ENCODE measurements around the gene HECTD1.
"Not testable (repeated sequence)": the region's sequence is repeated elsewhere in the genome, so short reads cannot be mapped to it uniquely, and the experiment has no call there.

HECTD1 gene

DNA sequence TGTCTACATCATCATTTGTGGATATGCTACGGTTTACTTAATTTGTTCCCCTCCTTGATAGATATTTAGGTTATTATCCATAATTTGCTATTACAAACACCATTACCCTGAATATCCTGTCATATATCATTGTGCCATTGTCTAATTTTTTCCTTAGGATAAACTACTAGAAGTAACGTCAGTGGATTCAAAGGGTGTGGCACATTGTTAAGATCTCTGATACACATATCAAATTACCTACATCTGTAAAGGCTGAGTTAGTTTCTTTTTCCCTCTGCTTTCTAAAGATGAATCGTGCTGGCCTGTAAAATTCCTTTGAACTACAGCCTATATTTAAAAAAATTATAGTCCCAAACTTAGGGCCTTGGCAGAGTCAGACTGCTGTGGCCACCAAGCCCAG lies 127.5 kb downstream of the HECTD1 start:
- DNase-seq (ENCODE audit: extremely low read depth, low read depth), result peak; percentile 21
- H3K4me3 ChIP-seq (replicated peaks; ENCODE audit: low read depth, low read length), result no peak overlapping the region
- TF ChIP-seq, protein P1, sequence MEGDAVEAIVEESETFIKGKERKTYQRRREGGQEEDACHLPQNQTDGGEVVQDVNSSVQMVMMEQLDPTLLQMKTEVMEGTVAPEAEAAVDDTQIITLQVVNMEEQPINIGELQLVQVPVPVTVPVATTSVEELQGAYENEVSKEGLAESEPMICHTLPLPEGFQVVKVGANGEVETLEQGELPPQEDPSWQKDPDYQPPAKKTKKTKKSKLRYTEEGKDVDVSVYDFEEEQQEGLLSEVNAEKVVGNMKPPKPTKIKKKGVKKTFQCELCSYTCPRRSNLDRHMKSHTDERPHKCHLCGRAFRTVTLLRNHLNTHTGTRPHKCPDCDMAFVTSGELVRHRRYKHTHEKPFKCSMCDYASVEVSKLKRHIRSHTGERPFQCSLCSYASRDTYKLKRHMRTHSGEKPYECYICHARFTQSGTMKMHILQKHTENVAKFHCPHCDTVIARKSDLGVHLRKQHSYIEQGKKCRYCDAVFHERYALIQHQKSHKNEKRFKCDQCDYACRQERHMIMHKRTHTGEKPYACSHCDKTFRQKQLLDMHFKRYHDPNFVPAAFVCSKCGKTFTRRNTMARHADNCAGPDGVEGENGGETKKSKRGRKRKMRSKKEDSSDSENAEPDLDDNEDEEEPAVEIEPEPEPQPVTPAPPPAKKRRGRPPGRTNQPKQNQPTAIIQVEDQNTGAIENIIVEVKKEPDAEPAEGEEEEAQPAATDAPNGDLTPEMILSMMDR (IDR thresholded peaks at IDR 0.05; ENCODE audit: low read depth, low read length, missing control alignments), result no peak

DNA sequence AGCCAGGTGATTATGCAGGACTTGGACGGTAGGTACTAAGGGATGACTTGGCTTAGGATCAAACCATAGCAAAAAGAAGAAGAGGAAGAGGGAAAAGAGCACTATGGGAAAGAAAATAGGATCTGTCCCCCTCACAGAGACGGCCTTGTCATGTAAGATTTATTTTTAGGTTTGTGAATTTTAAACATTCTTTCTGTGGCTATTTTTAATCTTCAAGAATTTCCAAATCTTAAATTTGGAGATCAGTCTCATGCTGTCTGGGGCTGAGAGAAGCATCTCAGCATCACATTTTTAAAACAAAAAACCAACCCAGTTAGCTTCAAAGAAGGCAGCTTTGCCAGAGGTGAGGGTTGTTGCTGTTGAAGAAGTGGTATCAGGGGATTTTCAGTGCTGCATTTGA lies 128.8 kb downstream of the HECTD1 start:
- H3K4me3 ChIP-seq (replicated peaks; ENCODE audit: low read depth, low read length), result no peak overlapping the region
- TF ChIP-seq, protein P1 (IDR thresholded peaks at IDR 0.05; ENCODE audit: low read depth, low read length, missing control alignments), result no peak
- DNase-seq (ENCODE audit: extremely low read depth, low read depth), result no peak

DNA sequence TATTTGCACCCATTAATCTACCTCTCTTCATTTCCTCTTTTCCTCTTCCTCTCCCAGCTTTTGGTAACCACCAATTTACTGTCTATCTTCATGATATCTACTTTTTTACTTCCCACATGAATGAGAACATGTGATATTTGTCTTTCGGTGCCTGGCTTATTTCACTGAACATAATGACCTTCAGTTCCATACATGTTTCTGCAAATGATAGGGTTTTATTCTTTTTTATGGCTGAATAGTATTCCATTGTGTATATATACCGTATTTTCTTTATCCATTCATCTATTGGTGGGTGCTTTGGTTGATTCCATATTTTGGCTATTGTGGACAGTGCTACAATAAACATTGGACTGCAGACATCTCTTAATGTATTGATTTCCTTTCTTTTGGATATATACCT lies 132.4 kb downstream of the HECTD1 start:
- DNase-seq (ENCODE audit: extremely low read depth, low read depth), result no peak
- TF ChIP-seq, protein P1 (IDR thresholded peaks at IDR 0.05; ENCODE audit: low read depth, low read length, missing control alignments), result no peak
- no peak overlapping the region for H3K4me3 ChIP-seq (replicated peaks; ENCODE audit: low read depth, low read length)

- TF ChIP-seq, protein P1 (IDR thresholded peaks at IDR 0.05; ENCODE audit: low read depth, low read length, missing control alignments), result no peak
- H3K4me3 ChIP-seq (replicated peaks; ENCODE audit: low read depth, low read length), result no peak overlapping the region
- DNase-seq (ENCODE audit: extremely low read depth, low read depth), result no peak
These were observed 136.4 kb downstream of the HECTD1 start for GRCh38 chr14:31071151-31071550.

- TF ChIP-seq, protein P1 (IDR thresholded peaks at IDR 0.05; ENCODE audit: low read depth, low read length, missing control alignments), result no peak
- no peak overlapping the region for H3K4me3 ChIP-seq (replicated peaks; ENCODE audit: low read depth, low read length)
- DNase-seq (ENCODE audit: extremely low read depth, low read depth), result no peak
These were observed 137.2 kb downstream of the HECTD1 start for GRCh38 chr14:31070431-31070830.

DNA sequence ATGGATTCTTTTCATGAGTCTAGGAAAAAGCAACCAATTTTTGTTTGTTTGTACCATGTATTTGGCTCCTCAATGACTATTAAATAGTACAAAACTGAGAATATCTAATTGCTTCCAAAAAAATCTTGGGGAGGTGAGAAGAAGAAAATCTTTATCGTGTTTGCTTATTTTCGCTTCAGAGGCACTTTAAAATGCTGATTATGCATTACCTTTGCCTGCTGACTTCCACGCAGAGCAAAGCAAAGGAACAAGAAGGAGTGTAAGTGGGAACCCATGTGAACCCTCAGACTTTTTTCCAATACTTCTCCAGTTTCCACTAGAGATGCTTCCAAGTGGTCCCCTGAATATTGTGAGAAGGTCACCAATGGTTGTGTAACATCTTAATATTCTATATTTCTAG lies 138.2 kb downstream of the HECTD1 start:
- no peak for DNase-seq (ENCODE audit: extremely low read depth, low read depth)
- H3K4me3 ChIP-seq (replicated peaks; ENCODE audit: low read depth, low read length), result no peak overlapping the region
- TF ChIP-seq, protein P1 (IDR thresholded peaks at IDR 0.05; ENCODE audit: low read depth, low read length, missing control alignments), result no peak

GRCh38 chr14:31068235-31068634 lies 139.4 kb downstream of the HECTD1 start:
- no peak overlapping the region for H3K4me3 ChIP-seq (replicated peaks; ENCODE audit: low read depth, low read length)
- TF ChIP-seq, protein P1 (IDR thresholded peaks at IDR 0.05; ENCODE audit: low read depth, low read length, missing control alignments), result no peak
- DNase-seq (ENCODE audit: extremely low read depth, low read depth), result no peak

GRCh38 chr14:31062908-31063307 lies 144.7 kb downstream of the HECTD1 start:
- DNase-seq (ENCODE audit: extremely low read depth, low read depth); H3K4me3 ChIP-seq (replicated peaks; ENCODE audit: low read depth, low read length): not testable (repeated sequence)
